Raji (cell line): ENCODE results near the gene RGR.

Experiments used
- POLR2A ChIP-seq: IDR thresholded peaks from 2 replicates; pipeline ENCODE4 v1.6.1; 2011; ENCODE audit warnings: low read depth, low read length, control low read depth; ENCODE audit not compliant: insufficient read depth

Gene RGR

GRCh38 chr10:84262190-84262956 lies 17.5 kb downstream of the RGR start:
- no peak for TF ChIP-seq POLR2A

GRCh38 chr10:84263716-84264115 lies 18.9 kb downstream of the RGR start:
- TF ChIP-seq POLR2A = no peak

GRCh38 chr10:84264611-84265141 lies 19.8 kb downstream of the RGR start:
- TF ChIP-seq POLR2A = no peak

- no peak for TF ChIP-seq POLR2A
These were observed 20.6 kb downstream of the RGR start for GRCh38 chr10:84265418-84265817.

- no peak for TF ChIP-seq POLR2A
These were observed 22.8 kb downstream of the RGR start for GRCh38 chr10:84267503-84268126.

- no peak for TF ChIP-seq POLR2A
These were observed 24.3 kb downstream of the RGR start for GRCh38 chr10:84269162-84269561.

- TF ChIP-seq POLR2A = no peak
These were observed 24.9 kb downstream of the RGR start for GRCh38 chr10:84269773-84270172.

GRCh38 chr10:84270708-84271107 lies 25.9 kb downstream of the RGR start:
- no peak for TF ChIP-seq POLR2A

- TF ChIP-seq POLR2A = no peak
These were observed 41.8 kb downstream of the RGR start for GRCh38 chr10:84286695-84287094.

- TF ChIP-seq POLR2A = no peak
These were observed 43.3 kb downstream of the RGR start for GRCh38 chr10:84288151-84288550.

GRCh38 chr10:84289521-84290200 lies 44.8 kb downstream of the RGR start:
- TF ChIP-seq POLR2A = no peak

GRCh38 chr10:84290235-84290634 lies 45.4 kb downstream of the RGR start:
- TF ChIP-seq POLR2A = no peak

GRCh38 chr10:84291384-84291783 lies 46.5 kb downstream of the RGR start:
- TF ChIP-seq POLR2A = no peak

GRCh38 chr10:84292502-84292901 lies 47.6 kb downstream of the RGR start:
- TF ChIP-seq POLR2A = no peak

GRCh38 chr10:84293171-84293570 lies 48.3 kb downstream of the RGR start:
- no peak for TF ChIP-seq POLR2A

- no peak for TF ChIP-seq POLR2A
These were observed 48.7 kb downstream of the RGR start for GRCh38 chr10:84293574-84294016.
